GM19099 (cell line): ENCODE results near the gene RBM38.

Experiments used
- POLR2A ChIP-seq: IDR thresholded peaks from 3 replicates; pipeline ENCODE4 v1.6.1; 2011; ENCODE audit warnings: low read depth; ENCODE audit not compliant: insufficient read length; ENCODE audit errors: extremely low read depth

The RBM38 gene

GRCh38 chr20:57429580-57430200, 38.5 kb downstream of the RBM38 start:
- no peak for TF ChIP-seq POLR2A

DNA sequence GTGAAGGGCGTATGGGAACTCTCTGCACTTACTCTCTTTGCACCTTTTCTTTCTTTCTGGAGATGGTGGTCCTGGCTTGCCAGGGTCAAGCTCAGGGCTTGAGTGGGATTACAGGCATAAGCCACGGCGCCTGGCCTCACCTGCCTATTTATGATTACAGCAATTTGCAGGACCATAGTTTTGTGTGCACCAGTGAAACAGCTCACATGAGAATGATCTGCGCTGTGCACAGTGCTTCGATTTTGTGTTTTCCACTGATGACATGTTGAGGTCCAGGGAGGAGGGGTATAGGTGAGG, 40.3 kb downstream of the RBM38 start:
- TF ChIP-seq POLR2A: no peak

GRCh38 chr20:57432480-57432861, 41.3 kb downstream of the RBM38 start:
- no peak for TF ChIP-seq POLR2A

GRCh38 chr20:57432862-57433491, 41.8 kb downstream of the RBM38 start:
- TF ChIP-seq POLR2A: no peak

DNA sequence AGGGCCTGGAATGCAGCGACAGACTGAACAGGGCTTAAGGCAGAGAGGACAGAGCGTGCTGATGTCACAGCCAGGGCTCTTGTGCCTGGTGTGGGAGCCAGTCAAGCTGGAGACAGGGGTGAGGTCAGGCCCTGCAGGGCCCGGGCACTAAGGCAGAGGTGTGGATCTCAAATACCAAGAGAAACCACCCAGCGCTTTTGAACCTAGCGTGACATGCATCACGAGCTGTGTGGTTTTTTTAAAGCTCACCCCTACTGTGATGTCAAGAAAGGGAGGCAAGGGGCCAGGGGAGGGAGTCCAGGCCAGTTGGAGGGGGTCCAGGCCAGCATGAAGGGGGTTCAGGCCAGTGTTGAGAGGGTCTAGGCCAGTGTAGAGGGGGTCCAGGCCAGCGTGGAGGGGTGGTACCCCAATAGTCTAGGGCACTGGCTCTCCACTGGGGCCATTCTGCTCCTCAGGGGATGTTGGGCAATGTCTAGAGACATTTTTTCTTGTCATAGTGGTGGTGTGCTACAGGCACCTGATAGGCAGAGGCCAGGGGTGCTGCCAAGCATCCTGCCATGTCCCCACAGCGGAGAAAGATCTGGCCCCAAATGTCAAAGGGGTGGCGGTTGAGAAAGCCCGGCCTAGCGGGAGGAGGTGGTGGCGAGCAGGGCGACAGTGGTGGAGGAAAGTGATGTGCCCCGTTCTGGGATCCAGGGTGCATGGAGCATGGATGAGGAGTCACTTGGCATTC, 42.6 kb downstream of the RBM38 start:
- TF ChIP-seq POLR2A: no peak

GRCh38 chr20:57434390-57434700, 43.1 kb downstream of the RBM38 start:
- TF ChIP-seq POLR2A: no peak

DNA sequence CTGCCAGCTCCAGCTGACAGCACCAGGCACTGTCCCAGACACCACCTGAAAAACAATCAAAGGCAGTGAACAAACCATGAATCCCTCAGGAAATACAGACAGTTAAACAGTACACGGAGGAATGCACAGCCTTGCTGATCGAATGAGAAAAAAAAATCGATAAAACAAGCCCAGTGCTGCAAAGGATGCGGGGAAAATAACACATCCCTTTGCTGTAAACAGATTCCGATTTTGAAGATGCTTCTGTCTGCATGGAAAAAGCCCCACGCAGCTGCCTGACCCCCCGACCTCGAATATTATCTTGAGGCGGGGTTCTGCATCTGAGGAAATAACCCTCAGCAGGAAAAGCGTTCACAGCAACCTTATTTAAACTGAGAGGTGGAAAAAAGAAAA, 43.9 kb downstream of the RBM38 start:
- TF ChIP-seq POLR2A: no peak

DNA sequence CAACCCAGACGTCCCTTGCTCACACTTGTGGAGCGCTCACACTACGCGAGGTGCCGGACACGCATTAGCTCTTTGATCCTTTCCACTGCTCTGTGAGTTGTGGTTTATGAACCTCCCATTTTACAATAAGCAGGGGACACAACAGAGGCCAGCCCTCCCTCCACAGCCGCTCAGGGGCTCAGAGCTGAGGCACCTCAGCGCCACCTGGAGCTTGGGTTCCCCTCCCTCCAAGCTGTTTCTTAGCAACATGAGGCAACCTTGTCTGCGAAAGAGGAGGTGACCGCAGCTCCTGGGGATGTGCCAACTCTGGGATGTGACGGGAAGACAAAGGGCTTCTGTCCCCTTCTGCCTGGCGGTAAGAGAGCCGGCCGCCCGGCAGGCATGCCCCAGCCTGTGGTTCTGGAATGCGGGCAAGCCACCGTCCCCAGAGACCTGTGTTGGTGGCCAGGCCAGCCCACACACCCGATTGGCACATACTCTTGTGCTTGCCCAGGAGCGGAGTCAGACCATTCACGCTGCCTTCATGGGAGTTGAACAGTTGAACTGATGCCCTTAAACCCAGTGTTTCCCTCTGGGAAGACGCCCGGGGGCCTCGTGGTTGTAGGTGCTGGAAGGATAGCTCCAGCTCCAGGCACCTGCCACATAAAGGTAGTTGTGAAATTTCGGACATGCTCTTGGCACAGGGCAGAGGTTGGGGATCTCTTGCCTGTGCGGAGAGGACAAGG, 44.5 kb downstream of the RBM38 start:
- no peak for TF ChIP-seq POLR2A

- TF ChIP-seq POLR2A: no peak
Observed at GRCh38 chr20:57436223-57436545, 45.0 kb downstream of the RBM38 start.

DNA sequence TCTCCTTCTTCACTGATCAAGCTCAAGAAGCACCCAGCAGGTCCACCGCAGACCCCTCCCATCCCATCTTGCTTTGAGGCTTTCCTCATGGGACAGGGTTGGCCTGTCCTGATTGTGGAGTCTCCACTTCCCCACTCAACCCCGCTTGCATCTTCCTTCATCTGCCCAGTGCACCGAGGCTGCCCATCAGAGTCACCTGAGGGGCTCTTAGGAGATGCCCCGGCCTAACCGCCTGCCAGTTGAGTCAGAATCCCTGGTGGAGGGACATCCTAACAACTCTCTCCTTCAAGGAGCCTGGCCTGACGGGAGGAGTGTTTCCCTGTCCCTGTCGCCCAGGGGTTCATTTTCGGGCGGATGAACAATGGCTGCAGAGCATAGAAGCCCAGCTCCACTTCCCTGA, 46.1 kb downstream of the RBM38 start:
- TF ChIP-seq POLR2A: no peak

GRCh38 chr20:57437672-57438330, 46.6 kb downstream of the RBM38 start:
- no peak for TF ChIP-seq POLR2A

GRCh38 chr20:57438552-57438951, 47.4 kb downstream of the RBM38 start:
- TF ChIP-seq POLR2A: no peak

- TF ChIP-seq POLR2A: no peak
Observed at GRCh38 chr20:57439432-57439831, 48.2 kb downstream of the RBM38 start.

- no peak for TF ChIP-seq POLR2A
Observed at GRCh38 chr20:57439993-57440392, 48.8 kb downstream of the RBM38 start.

DNA sequence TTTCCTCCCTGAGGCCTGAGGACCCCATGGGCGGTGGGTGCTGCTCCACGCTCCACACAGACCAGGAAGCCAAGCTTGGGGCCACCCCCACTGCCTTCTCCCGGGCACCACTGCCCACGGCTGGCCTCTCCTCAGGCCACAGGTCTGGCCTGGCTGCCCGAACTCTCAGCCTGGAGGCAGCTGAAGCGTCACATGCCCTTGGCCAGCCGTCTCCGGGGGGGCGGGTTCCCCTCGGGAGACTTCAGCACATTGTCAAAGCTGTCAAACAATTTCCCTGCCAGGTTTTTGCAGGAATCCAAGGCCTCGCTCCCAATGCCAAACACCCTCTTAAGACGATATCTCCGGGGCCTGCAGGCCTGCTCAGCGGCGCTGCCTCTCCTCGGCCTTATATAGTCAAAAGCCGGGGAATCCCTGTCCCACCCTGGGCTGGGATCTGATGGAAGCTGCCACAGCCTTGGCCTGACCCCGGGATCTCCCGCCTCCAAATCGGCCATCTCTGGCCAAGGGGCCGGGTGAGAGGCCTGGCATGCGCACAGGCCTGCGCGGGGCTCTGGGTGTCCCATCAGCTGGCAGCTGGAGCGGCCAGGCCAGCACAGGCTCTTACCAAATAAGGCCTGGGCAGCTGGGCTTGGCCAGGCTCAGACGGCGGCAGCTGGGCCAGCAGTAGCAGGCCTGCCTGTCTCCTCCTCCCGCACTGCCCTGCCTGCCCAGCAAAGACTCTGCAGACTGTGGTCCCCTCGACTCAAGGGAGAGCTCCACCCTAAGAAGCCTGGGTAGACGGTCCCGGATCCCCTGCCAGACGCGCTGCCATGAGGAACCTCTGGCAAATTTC, 49.7 kb downstream of the RBM38 start:
- no peak for TF ChIP-seq POLR2A
